Muscle of back (tissue), 11 donors: ENCODE measurements around the gene LIME1. TPM values are rescaled to one million over a fixed set of nuclear protein-coding genes. Genes with fewer than 3 reads are reported as not detected.

ENCODE experiments used
- DNase-seq, 3 donors: peaks; one replicate each; pipeline versions ENCODE4 v3.0.0 to v3.0.0-alpha.2; 2013
- polyA plus RNA-seq, 10 donors: library from polyadenylated mRNA; unstranded; fragments of 120-200 nt; gene quantifications; one replicate each; pipeline ENCODE4 v1.2.1, GENCODE V29; 2013; ENCODE audit not compliant: insufficient read length in 10 of 10

LIME1 gene
- polyA plus RNA-seq, 10 donors, result 1.9 to 9.7 (median 4.5) TPM

DNA sequence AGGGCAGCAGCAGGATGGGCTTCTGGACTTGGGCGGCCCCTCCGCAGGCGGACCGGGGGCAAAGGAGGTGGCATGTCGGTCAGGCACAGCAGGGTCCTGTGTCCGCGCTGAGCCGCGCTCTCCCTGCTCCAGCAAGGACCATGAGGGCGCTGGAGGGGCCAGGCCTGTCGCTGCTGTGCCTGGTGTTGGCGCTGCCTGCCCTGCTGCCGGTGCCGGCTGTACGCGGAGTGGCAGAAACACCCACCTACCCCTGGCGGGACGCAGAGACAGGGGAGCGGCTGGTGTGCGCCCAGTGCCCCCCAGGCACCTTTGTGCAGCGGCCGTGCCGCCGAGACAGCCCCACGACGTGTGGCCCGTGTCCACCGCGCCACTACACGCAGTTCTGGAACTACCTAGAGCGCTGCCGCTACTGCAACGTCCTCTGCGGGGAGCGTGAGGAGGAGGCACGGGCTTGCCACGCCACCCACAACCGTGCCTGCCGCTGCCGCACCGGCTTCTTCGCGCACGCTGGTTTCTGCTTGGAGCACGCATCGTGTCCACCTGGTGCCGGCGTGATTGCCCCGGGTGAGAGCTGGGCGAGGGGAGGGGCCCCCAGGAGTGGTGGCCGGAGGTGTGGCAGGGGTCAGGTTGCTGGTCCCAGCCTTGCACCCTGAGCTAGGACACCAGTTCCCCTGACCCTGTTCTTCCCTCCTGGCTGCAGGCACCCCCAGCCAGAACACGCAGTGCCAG lies 39.7 kb upstream of the LIME1 start, which contains the start of gene TNFRSF6B:
Gene TNFRSF6B (plus strand): TSS at position 25 of the 729 bp plus-strand sequence. CDS start 116 bp downstream, at position 141.
- DNase-seq, result peak in 1 of 3 donors; percentile 43

DNA sequence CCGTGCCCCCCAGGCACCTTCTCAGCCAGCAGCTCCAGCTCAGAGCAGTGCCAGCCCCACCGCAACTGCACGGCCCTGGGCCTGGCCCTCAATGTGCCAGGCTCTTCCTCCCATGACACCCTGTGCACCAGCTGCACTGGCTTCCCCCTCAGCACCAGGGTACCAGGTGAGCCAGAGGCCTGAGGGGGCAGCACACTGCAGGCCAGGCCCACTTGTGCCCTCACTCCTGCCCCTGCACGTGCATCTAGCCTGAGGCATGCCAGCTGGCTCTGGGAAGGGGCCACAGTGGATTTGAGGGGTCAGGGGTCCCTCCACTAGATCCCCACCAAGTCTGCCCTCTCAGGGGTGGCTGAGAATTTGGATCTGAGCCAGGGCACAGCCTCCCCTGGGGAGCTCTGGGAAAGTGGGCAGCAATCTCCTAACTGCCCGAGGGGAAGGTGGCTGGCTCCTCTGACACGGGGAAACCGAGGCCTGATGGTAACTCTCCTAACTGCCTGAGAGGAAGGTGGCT lies 39.1 kb upstream of the LIME1 start:
- DNase-seq, result peak in 1 of 3 donors; percentile 30

DNA sequence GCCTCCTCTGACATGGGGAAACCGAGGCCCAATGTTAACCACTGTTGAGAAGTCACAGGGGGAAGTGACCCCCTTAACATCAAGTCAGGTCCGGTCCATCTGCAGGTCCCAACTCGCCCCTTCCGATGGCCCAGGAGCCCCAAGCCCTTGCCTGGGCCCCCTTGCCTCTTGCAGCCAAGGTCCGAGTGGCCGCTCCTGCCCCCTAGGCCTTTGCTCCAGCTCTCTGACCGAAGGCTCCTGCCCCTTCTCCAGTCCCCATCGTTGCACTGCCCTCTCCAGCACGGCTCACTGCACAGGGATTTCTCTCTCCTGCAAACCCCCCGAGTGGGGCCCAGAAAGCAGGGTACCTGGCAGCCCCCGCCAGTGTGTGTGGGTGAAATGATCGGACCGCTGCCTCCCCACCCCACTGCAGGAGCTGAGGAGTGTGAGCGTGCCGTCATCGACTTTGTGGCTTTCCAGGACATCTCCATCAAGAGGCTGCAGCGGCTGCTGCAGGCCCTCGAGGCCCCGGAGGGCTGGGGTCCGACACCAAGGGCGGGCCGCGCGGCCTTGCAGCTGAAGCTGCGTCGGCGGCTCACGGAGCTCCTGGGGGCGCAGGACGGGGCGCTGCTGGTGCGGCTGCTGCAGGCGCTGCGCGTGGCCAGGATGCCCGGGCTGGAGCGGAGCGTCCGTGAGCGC lies 38.5 kb upstream of the LIME1 start:
- peak in 1 of 3 donors; percentile 41 for DNase-seq

DNA sequence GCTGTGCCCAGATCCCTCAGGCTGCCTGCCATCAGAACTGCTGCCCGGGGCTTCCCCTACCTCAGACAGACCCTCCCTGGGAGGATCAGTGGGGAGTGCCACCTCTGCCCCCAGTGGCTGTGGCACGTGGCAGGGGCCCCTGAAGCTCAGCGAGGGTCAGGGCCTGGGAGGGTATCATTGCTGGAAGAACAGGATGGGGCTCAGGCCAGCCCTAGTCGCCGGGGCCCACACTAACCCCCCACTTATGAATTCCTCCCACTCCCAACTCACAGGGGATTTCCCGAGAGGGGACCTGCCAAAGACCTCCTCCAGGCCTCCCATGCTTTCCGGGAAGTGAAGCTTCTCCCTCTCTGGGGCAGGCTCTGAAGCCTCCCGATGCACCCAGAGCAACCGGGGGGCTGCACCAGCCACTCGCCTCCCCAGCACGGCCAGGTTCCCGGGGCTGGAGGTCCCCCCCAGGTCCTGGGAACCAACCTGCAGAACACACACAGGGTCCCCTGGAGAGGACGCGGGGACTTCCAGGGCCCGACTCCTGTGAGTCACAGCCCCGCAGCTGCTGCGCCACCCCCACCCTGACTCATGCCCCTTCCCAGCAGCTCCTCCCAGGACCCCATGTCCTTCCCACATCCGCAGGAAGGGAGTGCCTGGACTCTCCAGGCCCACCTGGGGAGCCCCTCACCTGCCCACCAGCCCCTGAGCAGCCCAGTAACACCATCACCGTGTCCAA lies 37.6 kb upstream of the LIME1 start:
- peak in 2 of 3 donors; percentile 70 to 77 for DNase-seq

DNA sequence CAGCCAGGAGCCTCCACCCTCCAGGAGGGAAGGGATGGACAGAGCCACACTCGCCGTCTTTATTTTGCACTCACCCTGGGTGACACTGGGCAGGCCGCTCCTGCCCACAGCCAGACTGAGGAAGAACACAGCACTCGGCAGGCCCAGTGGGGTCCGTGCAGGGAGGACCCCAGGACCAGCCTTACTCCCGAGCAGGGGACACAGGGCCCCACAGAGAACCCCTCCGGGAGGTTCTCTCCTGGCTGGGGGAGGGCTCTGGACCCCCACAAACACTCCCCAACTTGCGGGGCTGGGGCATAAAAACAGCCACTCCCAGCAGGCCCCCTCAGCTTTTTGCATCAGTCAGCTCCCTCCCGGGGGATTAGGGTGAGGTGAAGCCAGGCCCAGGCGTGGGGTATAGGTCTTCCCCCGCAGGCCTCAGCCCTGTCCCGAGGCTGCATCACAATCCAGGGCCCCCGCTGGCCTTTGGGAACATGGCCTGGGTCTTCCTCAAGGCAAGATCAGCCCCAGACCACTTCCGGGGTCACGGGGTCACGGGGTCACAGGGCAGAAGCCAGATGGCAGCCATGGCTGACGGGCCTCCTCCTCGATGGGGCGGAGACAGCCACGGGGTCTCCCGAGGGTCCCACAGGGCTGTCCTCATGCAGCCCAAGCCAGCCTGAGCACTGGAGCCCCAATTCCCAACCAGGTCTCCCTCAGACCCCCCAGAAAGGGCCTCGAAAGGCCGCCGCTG lies 36.8 kb upstream of the LIME1 start:
- peak in 1 of 3 donors; percentile 31 for DNase-seq

DNA sequence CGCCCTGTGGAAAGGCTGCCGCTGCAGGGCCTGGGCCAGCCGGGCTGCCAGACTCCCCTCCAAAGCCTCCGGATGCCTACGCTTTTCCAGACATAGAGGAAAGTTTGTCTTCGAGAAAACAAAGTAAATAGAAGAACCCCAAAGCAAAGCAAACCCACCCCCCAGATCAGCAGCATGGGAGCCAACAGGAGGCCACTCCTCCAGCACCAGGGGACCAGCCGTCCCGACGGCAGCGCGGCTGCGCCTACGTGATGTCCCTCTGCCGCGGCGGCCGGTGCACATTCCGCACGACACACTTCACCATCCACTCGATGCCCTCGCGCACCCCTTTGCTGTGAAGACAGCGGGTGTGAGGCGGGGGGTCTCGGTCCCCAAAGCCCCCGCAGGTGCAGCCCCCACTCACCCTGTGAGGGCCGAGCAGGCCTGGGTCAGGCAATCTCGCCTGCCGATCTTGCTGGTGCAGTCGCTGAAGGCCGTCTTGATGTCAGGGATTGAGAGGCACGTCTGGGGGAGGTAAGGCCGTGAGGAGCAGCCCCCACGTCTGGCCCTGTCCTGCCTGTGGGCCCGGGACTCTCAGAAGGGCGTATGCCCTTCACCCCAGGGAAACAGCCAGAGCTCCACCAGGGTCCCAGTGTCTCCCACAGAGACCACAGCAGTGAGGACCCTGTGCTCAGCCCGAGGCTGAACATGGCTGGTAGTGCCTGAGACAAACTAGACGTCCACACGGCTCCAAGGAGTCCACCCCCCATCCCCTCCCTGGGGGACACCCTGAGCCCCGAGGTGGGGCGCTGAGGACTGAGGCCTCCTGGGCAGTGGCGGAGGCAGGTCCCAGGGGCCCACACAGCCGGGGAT lies 36.0 kb upstream of the LIME1 start:
- peak in 1 of 3 donors; percentile 19 for DNase-seq

DNA sequence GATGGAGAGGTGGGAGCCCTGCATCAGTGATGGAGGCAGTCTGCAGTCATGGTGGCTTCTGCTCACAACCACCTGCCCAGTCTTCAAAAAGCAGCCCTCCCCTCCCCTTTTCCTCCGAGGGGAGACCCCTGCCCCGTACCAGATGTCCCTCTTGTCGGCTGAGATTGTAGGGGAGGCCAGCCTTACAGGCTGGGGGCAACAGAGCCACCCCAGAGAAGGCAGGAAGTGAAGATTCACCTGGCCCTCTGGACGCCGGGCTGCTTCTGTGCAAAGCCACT lies 35.5 kb upstream of the LIME1 start:
- DNase-seq, result no peak

DNA sequence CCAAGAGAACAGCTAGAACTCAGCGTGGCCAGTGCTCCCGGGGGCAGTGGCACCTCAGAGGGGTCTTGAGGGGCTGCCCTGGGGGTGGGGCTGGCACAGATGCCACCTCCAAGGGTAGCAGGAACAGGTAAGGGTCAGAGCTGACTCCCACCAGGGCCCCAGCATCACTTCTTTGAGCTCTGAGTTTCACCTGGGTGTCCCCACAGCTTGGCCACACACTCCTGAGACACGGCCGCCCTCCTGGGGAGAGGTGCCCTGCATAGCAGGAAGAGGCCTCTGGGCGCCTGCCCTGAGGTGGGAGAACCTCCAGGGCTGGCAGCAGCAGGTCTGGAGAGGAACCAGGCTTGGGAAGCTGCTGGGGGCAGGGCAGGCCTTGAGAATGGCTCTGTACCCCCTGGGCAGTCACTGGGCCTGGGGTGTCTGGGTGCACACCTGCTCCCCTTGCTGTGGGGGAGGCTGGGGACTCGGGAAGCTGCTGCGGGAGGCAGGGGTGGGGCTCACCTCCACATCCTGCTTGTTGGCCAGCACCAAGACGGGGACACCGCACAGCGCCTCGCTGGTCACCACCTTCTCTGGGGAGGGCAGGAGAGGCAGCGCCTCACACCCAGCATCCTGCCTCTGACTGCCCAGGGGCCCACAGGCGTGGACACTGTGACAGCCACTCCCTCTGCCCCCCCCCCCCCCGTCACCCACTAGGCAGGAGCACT lies 35.0 kb upstream of the LIME1 start:
- DNase-seq, result peak in 1 of 3 donors; percentile 11

DNA sequence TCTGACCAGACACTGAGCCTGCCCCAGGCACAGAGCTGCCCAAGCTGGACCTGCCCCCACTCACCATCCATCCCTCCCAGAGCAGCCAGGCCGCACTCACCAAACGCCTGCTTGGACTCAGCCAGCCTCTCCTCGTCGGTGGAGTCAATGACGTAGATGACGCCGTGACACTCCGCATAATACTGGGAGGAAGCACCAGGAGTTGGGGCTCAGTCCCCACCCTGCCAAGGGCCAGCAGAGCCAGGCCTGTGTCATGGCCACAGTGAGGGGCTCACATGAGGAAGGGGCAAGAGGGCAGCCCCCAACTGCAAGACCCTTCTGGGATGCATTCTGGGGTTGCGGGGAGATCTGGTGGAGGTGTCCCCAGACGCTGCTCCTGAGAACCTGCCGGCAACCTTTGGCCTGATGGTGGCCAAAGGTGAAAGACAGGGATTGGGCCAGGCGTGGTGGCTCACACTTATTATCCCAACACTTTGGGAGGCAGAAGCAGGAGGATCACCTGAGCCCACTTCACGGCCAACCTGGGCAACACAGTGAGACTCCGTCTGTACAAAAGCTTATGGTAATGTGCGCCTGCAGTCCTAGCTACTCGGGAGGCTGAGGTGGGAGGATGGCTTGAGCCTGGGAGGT lies 34.3 kb upstream of the LIME1 start:
- DNase-seq, result peak in 1 of 3 donors; percentile 2

DNA sequence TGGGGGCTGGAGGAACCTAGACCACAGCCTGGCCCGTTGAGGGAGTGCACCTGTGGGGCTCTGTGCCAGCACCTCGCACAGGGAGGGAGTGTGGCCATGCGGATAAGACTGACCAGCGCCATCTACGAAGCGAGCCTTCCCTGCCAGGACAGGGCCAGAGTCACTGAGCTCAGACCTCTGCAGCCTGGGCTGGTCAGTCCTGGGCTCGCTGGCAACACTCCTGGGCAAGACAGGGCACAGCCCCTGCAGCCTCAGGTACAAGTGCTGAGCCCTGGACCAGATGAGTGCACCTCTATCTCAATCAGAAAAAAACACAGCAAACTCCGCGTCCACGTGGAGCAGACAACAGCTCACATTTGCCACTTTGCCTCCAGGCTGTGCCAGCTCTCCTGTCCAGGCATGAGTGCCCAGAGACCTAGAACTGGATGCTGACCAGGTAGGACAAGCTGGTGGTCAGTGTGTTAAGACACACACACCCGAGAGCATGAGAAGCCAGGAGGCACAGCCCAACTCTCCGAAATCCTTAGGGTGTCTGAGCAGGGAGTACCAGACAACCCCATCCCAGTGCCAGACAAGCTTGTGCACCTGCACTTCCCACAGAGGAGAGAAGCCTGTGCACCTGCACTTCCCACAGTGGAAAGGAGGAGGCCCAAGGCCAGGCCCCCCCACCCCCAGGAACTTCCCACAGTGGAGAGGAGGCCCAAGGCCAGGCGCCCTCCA lies 33.6 kb upstream of the LIME1 start:
- DNase-seq, result no peak

DNA sequence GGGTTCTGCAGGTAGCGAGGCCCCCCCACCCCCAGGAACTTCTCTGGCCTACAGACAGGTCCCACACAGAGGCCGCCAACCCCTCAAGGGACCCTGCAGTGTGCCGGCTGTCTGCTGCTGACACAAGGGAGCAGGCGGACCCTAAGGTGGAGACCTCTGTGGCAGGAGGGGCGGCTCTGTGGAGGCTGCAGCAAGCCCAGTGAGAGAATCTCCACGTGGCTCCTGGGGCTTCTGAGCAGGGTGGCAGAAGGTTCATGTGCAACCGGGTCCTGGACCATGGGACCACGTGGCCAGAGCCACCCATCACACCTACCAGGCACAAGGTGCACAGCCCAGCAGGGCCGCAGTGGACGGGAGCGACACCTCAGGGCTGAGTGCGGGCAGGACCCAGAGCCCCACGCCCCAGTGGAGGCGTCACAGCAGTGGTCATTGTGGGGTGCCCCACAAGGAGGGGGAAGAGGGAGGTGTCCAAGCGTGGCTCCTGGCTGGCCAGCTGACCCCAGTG lies 32.9 kb upstream of the LIME1 start:
- DNase-seq, result peak in 1 of 3 donors; percentile 2

DNA sequence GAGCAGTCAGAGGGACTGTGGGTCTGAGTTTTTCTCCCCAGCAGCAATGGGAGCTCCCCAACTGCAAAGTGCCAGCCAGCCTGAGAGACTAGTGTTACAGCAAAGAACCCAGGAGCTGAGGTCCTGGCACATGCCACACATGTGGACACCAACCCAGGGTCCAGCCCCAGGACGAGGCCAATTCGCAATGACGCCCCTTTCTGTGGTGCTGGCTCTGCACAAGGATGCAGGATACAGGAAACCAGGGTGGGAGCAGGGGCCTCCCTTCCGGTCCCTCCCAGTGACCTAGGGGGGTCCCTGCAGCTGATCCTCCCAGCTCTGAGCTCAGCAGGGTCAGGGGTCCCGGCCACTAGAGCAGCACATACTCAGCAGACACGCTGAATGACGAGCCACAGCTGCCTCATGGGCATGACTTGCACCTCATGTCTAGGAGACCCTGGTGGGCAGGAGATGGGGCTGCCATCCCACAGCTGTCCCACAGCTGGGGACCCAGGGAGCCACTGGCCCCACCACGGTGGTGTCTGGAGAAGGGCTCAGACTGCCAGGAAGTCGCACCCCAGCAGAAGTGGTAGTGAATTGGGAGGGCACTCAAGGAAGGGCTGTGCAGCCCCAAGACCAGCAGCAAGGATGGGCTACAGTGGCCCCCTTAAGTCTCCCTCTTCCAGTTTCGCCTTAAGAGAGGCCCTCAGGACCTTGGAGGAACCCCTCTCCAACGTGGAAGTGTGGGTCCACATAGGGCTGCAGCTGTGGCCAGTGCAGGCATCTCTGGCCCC lies 32.3 kb upstream of the LIME1 start:
- DNase-seq, result no peak

DNA sequence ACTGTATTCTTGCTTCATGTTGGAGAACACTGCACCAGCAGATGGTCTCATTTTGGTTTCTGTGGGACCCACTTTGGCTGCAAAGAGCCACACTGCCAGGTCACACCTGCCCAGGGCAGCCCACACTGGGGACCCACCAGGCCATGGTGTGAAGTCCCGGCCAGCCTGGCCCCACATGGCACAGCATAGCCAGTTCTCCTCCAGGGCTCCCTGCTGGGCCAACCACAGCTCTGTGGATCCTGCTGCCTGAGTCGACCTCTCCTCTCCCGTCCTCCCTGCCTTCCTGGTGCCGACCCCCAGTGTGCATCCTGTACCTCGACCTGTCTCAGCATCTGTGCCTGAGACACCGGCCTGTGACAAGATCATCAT lies 31.7 kb upstream of the LIME1 start:
- DNase-seq, result no peak

DNA sequence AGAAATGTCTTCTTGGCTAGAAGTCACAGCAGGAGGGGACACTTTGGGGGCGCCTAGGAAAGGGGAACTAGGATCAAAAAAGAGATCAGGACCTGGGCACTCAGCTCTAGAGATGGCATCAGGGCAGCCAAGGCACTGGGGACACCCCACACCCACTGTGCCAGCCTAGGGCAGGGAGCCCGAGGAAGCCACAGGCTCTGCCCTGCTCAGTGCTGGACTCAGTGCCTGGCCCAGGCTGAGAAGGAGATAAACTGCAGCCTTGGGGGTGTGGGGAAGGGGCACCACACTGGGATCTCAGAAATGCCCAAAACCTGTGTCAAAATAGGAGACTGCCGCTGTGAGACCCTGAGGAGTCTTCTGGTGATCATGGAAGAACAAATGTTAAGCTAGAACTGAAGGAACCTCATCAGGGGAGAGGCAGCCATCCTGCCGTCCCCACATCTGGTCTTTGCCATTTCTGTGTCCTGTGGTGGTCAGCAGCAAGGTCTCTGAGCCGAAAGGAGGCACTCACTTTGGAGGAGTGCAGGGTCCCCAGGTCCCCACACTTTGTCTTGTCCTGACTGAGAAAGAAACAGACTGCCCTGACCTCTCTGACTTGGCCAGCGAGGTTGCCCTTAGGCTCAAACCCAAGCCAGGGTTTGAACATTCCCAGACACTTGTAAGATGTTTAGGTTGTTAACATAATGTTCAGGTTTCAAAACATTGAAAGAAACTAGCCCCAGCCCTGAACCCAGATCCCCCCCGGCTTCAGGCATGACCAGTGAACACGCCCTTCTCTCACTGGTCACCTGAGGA lies 31.0 kb upstream of the LIME1 start:
- DNase-seq, result no peak

DNA sequence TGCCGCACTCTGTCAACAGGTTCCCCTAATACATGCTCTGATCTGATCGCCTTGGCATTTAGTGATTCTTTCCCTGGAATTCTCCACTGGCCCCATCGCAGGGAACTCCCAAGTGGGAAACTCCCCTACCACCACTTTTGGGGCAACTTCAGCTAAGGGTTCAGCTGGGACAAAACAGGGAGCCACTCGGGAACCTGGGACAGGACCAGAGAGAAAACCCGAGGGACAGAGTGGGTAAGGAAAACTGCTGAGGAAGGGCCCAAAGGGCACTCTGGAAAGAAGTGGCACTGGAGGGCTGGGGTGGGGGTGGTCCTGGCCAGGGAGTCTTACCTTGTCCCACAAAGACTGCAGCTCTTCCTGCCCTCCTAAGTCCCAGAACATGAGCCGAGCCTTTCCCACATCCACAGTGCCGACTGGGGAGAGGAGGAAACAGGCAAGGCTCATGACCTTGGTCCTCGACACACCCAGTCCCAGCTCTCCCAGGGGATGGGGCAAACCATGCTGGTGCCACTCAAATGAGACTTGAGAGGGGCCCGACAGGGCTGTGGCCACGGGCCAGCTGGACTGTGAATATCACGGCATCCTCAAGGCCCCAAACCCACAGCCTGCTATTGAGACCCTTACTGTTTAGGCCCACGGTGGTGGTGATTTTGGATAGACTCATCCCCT lies 30.3 kb upstream of the LIME1 start:
- DNase-seq, result no peak

DNA sequence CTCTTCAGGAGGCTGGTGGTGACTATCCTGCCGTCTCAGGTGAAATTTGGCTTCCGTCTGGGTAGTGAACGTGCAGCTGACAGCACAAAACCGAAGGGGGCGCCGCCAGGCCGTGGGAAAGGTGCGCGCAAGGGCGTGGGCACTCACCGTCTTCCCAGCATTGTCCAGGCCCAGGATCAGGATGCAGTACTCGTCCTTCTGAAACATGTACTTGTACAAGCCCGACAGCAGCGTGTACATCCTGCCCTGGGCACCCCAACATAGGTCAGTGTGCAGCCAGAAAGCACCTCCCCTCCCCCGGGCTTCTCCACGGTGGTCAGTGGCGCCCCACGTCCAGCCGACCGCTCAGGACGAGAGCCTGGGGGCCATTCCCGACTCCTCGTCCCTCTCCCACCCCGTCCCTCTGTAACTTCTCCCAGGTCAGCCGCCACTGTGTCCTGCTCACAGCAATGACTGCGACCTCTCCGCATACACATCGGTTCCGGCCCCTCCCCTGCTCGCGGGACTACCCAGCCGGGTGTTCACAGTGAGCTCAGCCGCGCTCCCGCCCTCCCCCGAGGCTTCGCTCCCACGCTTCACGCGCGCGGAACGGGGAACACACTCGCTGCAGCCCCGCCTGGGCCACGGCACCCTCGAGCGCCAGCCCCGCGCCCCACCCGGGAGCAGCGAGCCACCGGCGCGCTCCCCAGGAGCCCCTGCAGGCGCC lies 29.5 kb upstream of the LIME1 start:
- peak in 1 of 3 donors; percentile 67 for DNase-seq
